Kidney capillary endothelial cell (primary cell): ENCODE results near the gene FARP2.

Experiments
- DNase-seq: peaks from one replicate; pipeline ENCODE4 v3.0.0-alpha.2; 2018; ENCODE audit warnings: low spot score

Gene FARP2

DNA sequence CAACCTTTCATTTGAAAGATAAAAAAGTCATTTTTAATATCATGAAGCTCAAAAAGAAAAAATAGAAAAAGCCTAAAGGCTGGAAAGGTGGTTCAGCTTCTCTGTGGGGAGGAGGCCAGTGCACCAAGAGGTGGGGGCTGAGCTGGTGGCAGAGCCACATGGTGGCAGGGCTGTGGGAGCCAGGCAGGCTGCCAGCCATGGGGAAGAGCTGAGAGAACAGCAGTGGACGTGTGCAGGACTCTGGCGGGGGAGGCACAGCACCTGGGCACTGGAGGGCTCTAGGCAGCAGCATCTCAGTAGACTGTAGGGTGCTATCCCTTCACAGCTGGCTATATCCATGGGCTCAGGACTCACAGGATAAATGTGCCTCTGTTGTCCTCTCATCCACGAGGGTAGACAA, 104.5 kb downstream of the FARP2 start:
- no peak for DNase-seq

DNA sequence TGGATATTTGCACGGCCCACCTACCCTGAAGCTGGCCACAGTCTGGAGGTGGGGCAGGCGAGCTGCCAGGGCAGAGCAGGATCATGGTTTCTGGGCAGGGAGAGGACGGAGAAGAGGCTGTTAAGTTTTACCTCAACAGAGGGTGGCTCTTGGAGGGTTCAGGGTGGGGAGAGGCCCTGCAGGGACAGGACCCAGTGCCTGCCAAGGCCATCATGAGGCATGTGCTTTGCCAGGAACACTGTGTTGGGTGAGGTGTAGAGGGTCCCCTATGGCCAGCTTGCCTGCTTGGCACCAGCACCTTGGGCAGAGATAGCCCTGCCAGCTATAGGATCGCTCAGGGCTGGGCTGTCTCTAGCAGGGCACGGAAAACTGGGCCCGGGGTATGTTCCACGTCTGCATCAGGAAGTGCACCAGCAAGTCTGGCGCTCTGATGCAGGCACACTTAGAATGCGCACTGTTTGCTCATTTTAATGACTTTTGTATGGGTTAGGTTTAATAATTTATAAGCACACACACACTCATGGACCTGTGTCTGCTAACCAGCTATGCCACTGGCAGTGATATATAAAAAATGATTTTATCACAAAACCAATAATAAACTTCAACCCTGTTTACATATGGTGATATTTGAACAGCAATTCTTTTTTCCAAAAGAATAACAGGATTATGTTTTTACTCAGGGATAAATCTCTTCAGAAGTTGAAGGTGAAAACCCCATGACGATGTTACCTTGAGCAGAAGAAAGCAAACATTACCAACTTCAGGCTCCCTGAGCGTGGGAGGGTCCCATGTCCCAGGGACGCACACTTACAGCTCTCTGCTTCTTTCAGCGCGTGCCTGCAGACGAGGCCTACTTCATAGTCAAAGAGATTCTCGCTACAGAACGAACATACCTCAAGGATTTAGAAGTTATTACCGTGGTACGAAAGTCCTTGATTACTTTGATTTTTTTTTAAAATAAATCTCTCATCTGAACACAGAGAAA, 105.9 kb downstream of the FARP2 start:
- DNase-seq = no peak

DNA sequence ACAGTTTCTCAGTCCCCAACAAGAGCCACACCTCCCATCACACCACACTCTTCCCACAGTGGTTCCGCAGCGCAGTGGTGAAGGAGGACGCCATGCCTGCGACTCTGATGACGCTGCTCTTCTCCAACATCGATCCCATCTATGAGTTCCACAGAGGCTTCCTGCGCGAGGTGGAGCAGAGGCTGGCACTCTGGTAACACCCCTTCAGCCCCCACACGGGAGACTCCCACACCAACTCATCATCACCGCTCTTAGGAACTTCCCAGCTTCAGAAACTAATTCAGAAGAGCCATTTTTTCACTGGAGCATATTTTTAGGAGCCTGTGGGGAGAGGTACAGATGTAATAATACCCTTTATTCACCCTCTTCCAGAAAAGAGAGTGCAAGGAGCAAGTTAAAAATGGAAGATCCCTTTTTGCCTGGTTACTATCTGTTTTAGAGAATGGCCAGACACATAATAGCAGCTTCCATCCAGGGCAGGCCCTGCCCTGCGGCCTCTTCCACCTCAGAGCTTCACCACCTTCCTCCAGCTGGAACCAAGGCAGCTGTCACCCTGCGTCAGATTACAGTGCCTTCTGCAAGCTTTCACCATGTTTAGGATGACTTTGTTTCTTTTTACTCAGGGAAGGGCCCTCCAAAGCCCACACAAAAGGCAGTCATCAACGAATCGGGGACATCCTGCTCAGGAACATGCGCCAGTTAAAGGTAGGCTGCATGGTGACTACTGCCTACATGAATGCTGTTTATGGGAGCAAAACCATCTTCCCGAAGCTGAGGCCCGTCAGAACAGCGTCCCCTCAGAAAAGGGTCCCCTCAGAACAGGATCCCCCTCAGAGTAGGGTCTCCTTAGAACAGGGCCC, 107.4 kb downstream of the FARP2 start:
- no peak for DNase-seq

DNA sequence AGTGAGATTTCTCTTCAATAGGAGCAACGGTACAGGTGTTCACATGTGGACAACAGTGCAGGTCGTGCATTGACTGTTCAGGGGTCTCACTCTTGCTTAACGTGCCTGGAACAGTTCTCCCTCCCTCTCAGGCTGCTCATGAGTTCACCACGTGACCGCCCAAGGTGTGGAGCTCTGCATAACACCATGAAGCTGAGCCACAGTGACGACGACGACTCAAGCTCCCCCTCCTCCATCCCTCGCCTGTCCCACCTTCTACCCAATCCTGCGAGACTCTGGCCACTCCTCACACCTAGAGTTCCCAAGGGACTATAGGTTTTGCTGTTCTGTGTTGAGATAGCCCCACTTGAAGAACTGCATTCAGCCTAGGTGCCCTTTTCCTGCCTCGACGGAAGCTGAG, 109.5 kb downstream of the FARP2 start:
- DNase-seq = no peak

DNA sequence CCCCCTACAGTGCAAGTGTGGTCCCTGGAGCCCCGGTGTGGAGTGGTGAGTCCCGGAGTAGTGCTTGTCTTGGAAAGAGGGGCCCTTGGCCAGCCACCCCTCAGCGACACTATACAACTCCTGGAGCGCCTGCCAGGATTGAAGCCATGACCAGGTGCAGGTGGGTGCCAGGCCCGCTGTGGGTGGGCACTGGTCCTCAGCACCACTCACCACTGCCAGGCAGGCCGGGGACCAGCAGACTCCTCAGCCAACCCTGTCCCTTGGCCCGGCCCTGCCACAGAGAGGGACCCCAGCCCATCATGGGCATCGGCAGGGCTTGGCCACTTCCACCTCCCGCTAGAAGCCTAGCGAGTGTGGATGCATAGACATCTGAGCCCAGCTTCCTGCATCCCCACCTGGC, 110.1 kb downstream of the FARP2 start:
- no peak for DNase-seq

DNA sequence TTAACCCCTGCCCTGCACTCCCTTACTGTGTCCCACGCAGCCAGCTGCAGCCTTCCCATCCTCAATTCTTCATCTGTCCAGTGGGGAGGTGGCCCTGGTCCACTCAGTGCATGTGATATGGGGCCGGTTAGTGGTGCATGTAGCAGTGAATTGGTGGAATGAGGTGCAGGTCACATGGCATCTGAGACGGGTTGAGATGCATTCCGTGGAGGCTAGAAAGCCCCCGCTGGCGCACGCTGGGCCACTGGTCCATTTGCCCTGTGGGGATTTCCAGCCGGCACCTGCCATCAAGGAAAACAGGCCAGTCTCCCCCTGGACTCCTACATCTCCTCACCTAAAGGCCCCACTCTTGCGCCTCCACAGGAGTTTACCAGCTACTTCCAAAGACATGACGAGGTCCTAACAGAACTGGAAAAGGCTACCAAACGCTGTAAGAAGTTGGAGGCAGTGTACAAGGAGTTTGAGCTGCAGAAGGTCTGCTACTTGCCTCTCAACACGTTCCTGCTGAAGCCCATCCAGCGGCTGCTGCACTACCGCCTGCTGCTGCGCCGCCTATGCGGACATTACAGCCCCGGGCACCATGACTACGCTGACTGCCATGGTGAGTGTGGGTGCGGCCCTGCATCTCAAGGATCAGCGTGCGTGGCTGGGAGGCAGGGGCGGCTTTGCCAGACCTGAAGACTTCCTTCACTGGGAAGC, 111.8 kb downstream of the FARP2 start:
- DNase-seq = no peak

DNA sequence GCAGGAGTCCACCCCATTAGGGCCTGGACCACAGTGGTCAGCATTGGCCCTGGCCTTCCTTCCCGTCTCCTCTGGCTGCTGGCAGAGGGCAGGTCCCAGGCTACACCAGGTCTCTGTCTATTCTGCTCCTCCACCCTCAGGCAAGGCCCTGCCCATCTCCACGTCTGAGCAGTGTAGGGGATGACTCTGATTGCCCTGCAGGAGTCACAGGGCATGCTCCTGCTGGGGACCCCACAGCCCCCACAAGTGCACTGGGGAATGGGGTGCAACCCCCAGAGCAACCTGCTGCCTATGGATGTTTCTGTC, 112.3 kb downstream of the FARP2 start:
- DNase-seq = no peak

DNA sequence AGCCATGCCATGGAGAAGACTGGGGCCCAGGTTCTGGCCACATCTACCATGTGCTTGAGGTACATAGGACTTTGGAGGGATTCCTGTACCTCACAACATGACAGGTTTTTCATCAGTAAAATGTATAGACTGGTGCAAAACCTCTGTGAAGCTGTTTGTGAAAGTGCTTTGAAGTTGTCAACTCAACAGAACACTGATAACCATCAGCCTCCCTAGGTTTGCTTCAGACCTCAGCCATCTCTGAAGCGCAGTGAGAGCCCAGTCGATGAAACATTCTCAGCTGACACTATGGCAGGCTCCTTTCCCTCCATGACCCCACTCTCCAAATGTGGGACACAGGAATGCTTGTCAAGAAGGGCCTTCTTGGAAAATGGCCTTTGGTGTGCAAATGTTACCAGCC, 113.7 kb downstream of the FARP2 start:
- DNase-seq = no peak

DNA sequence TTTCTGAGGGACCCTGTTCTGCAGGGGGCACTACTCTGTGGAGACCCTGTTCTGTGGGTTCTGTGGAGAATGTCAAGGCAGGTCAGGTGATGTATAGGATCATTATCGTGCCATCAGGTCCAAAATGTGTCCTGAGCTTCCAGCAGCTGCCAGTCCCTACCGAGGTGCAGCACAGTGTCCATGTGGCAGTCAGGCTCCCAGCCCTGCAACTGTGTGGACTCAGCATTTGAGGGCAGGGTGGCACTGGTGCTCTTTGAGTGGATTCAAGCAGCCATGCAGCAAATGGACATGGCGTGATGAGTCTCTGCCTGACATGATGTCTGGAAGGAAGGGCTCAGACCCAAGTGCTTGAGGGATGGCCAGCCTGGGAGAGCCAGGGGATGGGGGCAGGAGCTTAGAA, 117.3 kb downstream of the FARP2 start:
- DNase-seq = no peak

DNA sequence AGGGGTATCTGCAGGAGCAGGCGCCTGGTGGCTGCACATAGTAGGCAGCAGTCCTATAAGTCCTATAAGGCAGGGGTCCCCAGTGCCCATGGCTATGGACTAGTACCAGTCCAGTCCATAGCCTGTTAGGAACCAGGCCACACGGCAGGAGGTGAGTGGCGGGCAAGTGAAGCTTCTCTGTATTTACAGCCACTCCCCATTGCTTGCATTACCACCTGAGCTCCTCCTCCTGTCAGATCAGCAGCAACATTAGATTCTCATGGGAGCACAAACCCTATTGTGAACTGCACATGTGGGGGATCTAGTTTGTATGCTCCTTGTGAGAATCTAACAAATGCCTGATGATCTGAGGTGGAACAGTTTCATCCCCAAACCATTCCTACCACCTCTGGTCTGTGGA, 119.2 kb downstream of the FARP2 start:
- DNase-seq = no peak

DNA sequence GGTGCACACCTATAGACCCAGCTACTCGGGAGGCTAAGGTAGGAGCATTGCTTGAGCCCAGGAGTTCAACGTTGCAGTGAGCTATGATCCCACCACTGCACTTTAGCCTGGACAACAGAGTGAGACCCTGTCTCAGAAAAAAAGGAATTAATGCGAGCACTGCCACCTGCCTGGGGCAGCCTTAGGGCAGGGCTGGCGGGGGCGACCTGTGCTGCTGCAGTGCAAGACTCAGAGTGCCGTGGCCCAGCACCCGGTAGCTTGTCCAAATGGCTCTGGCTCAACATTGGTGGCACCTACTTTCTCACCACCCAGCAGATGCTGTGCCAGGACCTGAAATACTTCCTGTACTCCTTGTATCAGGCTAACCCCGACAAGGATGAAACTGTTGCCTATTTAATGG, 122.1 kb downstream of the FARP2 start:
- DNase-seq = no peak

DNA sequence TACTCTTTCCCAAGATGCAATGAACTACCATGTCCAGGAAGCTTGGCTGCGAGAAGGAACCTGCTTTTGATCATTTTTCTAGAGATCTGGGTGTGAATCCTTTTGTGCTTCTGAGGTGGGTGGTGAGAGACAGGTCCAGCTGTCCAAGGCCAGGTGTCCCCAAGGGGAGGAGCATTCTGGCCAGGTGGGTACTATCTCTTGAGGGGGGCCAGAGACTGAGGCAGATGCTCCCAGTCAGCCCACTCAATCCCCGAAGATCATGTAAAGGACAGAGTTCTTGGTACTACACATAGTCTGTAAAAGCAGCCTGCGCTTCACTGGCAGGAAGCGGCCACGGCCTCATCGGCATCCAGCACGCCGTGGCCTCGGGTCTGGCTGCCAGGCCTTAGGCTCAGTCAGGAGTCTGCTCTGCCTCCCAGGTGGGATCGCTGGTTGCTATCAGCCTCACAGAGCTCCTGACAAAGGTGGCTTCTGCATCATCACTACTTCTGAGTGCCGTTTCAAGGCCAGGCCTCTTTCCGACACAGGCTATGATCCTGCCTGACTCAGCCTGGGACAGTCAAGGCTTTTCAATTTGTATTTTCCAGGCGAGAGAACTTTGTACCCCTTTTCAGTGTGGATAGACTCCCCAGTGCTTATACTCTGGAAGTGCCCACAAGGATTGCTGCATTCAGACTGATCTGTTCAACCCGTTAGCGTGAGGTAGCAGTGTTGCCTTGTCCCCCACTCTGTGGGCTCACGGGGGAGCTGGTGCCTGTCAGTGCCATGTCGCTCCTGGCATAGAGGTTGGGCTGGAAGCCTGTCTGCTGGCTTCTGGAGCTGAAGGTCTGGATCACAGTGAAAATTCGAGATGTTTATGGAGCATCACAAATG, 123.2 kb downstream of the FARP2 start:
- no peak for DNase-seq

DNA sequence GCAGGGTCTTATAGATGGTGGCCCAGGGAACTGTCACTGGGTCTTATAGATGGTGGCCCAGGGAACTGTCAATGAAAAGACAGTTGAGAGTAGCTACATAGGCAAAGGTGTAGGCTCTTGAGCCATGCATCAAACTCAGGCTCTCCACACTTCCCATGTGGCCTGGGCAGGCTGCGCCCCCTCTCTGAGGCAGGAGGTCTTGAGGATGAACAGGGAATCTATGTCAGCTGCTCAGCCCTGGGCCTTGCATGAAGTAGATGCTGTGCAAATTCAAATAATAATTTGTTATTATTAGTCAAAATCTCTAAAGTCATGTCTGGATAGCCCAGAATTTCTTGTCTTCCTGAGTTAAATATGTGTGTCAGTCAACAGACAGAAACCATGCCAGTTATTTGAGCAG, 125.6 kb downstream of the FARP2 start:
- DNase-seq = no peak

DNA sequence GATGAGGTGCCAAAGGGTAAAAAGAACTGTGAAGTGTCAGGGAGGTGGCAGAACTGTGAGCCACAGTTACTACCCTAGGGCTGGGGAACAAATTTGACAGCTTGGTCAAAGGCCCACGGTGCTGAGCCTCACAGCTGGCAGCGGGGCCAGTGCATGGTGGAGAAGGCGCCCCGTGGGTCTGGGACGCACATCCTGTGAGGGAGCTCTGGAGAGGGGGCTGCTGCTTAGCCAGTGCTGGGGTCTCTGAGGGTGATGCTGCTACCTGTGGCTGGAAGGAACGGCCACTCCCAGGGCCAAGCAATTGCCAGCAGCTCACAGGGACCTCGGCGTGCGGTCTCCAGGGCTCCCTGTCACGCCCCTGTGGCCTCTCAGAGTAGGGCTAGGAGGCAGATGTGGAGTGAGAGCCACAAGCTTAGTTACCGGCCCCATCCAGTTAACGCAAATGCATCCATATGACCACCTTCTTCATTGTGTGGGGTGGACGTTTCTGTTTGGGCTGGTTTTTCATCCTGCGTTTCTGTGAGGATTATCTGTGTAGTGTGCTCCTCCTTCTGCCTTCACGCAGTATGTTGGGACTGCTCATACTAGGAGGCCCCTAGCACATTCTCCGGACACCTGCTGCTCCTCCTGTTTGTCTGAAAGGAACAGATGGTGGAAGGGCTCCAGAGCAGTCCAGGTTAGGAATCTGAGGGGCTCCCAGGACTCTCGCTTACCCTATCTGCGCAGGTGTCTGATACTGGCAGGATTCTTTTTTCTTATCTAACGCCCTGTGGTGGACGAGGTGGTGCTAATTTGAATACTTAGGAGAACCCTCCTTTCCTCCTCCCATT, 126.3 kb downstream of the FARP2 start:
- no peak for DNase-seq

DNA sequence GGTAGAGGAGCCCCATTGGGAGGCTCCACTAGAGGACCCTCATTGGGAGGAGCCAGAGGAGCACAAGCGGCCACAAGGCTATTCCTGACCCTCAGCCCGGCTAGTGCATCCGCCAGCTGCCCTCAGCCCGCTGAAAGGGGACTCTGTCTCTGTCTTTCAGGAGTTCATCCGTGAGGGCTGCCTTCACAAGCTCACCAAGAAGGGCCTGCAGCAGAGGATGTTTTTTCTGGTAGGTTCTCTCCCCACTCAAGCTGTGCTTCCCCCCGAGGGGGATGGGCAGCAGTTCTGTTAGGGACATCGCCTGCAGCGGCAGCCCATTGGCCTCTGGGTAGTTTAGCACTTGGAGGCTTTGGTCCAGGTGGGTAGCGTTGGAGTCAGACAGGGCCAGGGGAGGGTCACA, 127.2 kb downstream of the FARP2 start:
- no peak for DNase-seq

DNA sequence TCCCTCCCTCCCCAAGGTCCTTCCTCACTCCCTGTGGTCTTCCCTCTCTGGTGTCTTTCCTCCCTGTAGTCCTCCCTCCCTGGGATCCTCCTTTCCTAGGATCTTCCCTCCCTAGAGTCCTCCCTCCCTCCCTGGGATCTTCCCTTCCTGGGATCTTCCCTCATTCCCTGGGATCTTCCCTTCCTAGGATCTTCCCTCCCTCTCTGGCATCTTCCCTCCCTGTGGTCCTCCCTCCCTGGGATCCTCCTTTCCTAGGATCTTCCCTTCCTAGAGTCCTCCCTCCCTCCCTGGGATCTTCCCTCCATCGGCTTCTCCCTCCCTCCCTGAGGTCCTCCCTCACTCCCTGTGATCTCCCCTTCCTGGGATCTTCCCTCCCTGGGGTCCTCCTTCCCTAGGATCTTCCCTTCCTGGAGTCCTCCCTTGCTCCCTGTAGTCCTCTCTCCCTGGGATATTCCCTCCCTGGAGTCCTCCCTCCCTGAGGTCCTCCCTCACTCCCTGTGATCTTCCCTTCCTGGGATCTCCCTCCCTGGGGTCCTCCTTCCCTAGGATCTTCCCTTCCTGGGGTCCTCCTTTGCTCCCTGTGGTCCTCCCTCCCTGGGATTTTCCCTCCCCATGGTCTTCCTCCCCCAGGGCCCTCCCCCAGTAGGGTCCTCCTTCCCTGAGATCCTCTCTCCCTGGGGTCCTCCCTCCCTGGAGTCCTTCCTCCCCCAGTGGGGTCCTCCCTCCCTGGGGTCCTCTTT, 129.3 kb downstream of the FARP2 start:
- no peak for DNase-seq

DNA sequence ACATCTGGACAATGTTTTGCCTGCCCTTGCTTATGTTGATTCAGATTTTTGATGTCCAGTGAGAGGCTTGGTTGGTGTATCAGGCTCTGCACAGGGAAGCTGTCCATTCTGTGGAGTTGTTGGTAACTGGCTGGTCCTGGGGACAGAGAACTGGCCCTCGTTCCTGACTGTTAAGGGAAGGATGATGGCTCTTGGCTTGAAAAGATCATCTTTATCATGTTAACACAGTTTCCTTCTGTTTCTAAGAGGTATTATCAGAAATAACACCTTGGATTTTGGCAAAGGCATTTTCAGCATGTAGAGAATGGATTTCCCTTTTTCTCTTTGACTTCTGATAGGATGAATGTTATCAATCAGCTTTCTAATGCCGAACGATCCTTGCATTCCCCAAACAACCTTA, 133.0 kb downstream of the FARP2 start:
- DNase-seq = no peak

DNA sequence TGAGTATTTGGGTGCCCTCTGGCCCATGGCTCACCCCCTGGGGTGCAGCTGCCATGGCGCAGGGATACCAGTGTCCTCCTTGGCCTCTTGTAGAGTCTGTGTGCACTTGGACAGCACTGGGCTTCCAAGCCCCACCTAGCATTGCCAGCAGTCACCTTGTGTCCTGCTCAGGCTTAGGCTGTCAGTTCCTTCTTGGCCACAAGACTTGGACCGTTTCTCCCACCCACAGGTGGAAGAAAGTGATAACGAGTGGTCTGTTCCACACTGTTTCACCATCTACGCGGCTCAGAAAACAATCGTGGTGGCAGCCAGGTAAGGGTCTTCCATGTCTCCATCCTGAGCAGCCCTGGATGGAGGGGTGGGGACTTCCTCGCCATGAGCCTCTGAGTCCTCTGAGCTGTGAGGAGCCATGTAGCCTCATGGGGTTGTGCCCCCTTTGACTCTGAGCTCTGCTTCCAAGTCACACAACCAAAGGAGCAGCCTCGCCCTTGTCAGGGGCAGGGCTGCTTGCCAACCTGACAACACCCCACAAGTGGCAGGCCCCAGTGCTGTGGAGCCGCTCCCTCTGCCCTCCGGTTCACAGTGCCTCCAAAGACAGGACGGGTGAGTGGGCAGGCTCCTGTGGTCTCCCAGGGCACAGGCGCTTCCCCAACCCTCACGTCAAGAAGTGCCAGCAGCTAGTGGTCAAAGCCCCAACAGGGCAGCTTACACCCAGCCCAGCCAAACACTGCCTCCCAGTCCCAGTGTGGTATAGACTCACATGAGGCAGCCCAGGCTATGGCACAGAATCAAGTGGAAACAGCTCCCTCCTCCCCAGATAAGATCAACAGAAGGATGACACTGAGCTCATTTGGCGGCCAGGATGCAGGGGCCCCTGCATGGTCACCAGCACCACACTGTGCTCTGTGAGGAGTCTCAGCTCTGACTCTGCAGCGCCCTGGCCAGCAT, 133.9 kb downstream of the FARP2 start:
- DNase-seq = no peak
